ENCODE measurements around the gene GJC2. TPM values are rescaled to one million over a fixed set of nuclear protein-coding genes. Genes with fewer than 3 reads are reported as not detected.

The GJC2 gene
- 1 to 10 TPM; 5.1 to 9.0 (median 7.0) TPM for total RNA-seq

GRCh38 chr1:228149406-228150119 lies at the start of gene GJC2:
TSS of gene GJC2 (plus strand) at chr1:228149930. CDS start at chr1:228157759, 7,829 bp downstream.
- H3K4me1 ChIP-seq = peaks cover 6 to 85% (median 50%) of the 10 kb centered on the region in 3 donors
- no peaks in the 10 kb centered on the region for H3K27me3 ChIP-seq
- WGBS, 2 donors (ENCODE audit: low coverage in 1 of 2) = 25% methylated on average over 9 of the region's 17 CpGs; no CpG with 5 or more reads in 1 of the 2 donors
- peak within 1 kb of the TSS; percentile 26 to 52 for H3K4me3 ChIP-seq
- ATAC-seq = peak; percentile 77
- TF ChIP-seq POLR2AphosphoS5 (IDR thresholded peaks at IDR 0.05) = no peak
- peak in 1 of 2 donors; percentile 51 for TF ChIP-seq POLR2A (IDR thresholded peaks at IDR 0.05)
- no peaks in the 10 kb centered on the region for H3K9me3 ChIP-seq
- peaks cover 0 to 43% of the 10 kb centered on the region in 2 donors for H3K36me3 ChIP-seq
- peak within 1 kb of the TSS; percentile 77 to 98 (median 90) for H3K27ac ChIP-seq

GRCh38 chr1:228100822-228101613 lies 48.7 kb upstream of the GJC2 start:
- Histone ChIP-seq H3K4me3 (no peak overlapping the region), H3K36me3 (peaks cover 0 to 64% of the 10 kb centered on the region in 2 donors), H3K27ac (peak overlapping the region in 3 of 4 donors; percentile 24 to 95 (median 92)), H3K27me3 (no peaks in the 10 kb centered on the region), H3K4me1 (peaks cover 0 to 47% (median 19%) of the 10 kb centered on the region in 3 donors), H3K9me3 (no peaks in the 10 kb centered on the region)
- no peak for ATAC-seq
- WGBS, 2 donors (ENCODE audit: low coverage in 1 of 2) = 73% methylated on average over 4 of the region's 12 CpGs; no CpG with 5 or more reads in 1 of the 2 donors
- peak; percentile 6 for TF ChIP-seq POLR2AphosphoS5 (IDR thresholded peaks at IDR 0.05)
- no peak for TF ChIP-seq POLR2A (IDR thresholded peaks at IDR 0.05)
- no peak for TF ChIP-seq EP300 (IDR thresholded peaks at IDR 0.05)
- no peak for TF ChIP-seq CTCF (IDR thresholded peaks at IDR 0.05)

GRCh38 chr1:228101614-228101993 lies 48.1 kb upstream of the GJC2 start:
- Histone ChIP-seq H3K27me3 (no peaks in the 10 kb centered on the region), H3K27ac (peak overlapping the region in 3 of 4 donors; percentile 92 to 97 (median 95)), H3K36me3 (peaks cover 0 to 64% of the 10 kb centered on the region in 2 donors), H3K4me3 (peak overlapping the region in 1 of 2 donors; percentile 93), H3K9me3 (no peaks in the 10 kb centered on the region), H3K4me1 (peaks cover 0 to 41% (median 15%) of the 10 kb centered on the region in 3 donors)
- TF ChIP-seq CTCF (IDR thresholded peaks at IDR 0.05) = no peak
- no peak for TF ChIP-seq POLR2AphosphoS5 (IDR thresholded peaks at IDR 0.05)
- TF ChIP-seq EP300 (IDR thresholded peaks at IDR 0.05) = no peak
- TF ChIP-seq POLR2A (IDR thresholded peaks at IDR 0.05) = no peak
- ATAC-seq = no peak
- WGBS, 2 donors (ENCODE audit: low coverage in 1 of 2) = 70 to 80% methylated on average over 3 to 5 of the region's 15 CpGs

GRCh38 chr1:228101994-228102790 lies 47.5 kb upstream of the GJC2 start:
- WGBS, 2 donors (ENCODE audit: low coverage in 1 of 2) = 0% methylated on average over 1 of the region's 73 CpGs
- ATAC-seq = no peak
- TF ChIP-seq CTCF (IDR thresholded peaks at IDR 0.05) (no peak), POLR2AphosphoS5 (IDR thresholded peaks at IDR 0.05) (no peak), POLR2A (IDR thresholded peaks at IDR 0.05) (no peak)
- H3K36me3 ChIP-seq = peaks cover 0 to 64% of the 10 kb centered on the region in 2 donors
- no peaks in the 10 kb centered on the region for H3K9me3 ChIP-seq
- H3K4me1 ChIP-seq = peaks cover 0 to 37% (median 15%) of the 10 kb centered on the region in 3 donors
- peak overlapping the region; percentile 55 to 93 for H3K4me3 ChIP-seq
- peak overlapping the region; percentile 71 to 97 (median 94) for H3K27ac ChIP-seq
- no peaks in the 10 kb centered on the region for H3K27me3 ChIP-seq

Data from gastroesophageal sphincter (tissue), 4 donors.